Measurements from ENCODE around the gene TMEM62. TPM values are rescaled to one million over a fixed set of nuclear protein-coding genes. Genes with fewer than 3 reads are reported as not detected.

TMEM62 gene
- total RNA-seq, 4 donors from 2014 or later: 43.3 to 87.5 (median 57.0) TPM

GRCh38 chr15:43105778-43106485 lies 27.5 kb upstream of the TMEM62 start, which contains the start of gene UBR1:
TSS of gene UBR1 (minus strand) at chr15:43106038. CDS start at chr15:43106022, 16 bp downstream.
- H3K36me3 ChIP-seq: no peaks in the 10 kb centered on the region
- no peaks in the 10 kb centered on the region for H3K27me3 ChIP-seq
- TF ChIP-seq CTCF (IDR thresholded peaks at IDR 0.05) (no peak), POLR2A (IDR thresholded peaks at IDR 0.05) (peak in 1 of 2 donors; percentile 66)
- peak within 1 kb of the TSS; percentile 82 to 91 (median 84) for H3K27ac ChIP-seq
- H3K4me3 ChIP-seq: peak within 1 kb of the TSS; percentile 66 to 88 (median 76)
- H3K4me1 ChIP-seq: peaks cover 4 to 19% (median 7%) of the 10 kb centered on the region in 4 donors
- H3K9me3 ChIP-seq: no peaks in the 10 kb centered on the region
- peak; percentile 87 to 96 (median 92) for DNase-seq

- no peaks in the 10 kb centered on the region for H3K9me3 ChIP-seq
- peaks cover 4 to 19% (median 7%) of the 10 kb centered on the region in 4 donors for H3K4me1 ChIP-seq
- peak overlapping the region; percentile 66 to 88 (median 76) for H3K4me3 ChIP-seq
- H3K36me3 ChIP-seq: no peaks in the 10 kb centered on the region
- no peaks in the 10 kb centered on the region for H3K27me3 ChIP-seq
- DNase-seq: no peak
- no peak for TF ChIP-seq POLR2A (IDR thresholded peaks at IDR 0.05)
- no peak for TF ChIP-seq CTCF (IDR thresholded peaks at IDR 0.05)
- peak overlapping the region; percentile 82 to 91 (median 84) for H3K27ac ChIP-seq
These were observed 26.9 kb upstream of the TMEM62 start for GRCh38 chr15:43106486-43106829.

- DNase-seq: no peak
- no peaks in the 10 kb centered on the region for H3K36me3 ChIP-seq
- peaks cover 4 to 19% (median 7%) of the 10 kb centered on the region in 4 donors for H3K4me1 ChIP-seq
- H3K27ac ChIP-seq: no peak overlapping the region
- no peaks in the 10 kb centered on the region for H3K9me3 ChIP-seq
- no peak overlapping the region for H3K4me3 ChIP-seq
- TF ChIP-seq POLR2A (IDR thresholded peaks at IDR 0.05) (no peak), CTCF (IDR thresholded peaks at IDR 0.05) (no peak)
- no peaks in the 10 kb centered on the region for H3K27me3 ChIP-seq
These were observed 25.6 kb upstream of the TMEM62 start for GRCh38 chr15:43107751-43108150.

GRCh38 chr15:43111354-43111753 lies 22.0 kb upstream of the TMEM62 start:
- DNase-seq: no peak
- Histone ChIP-seq H3K9me3 (no peaks in the 10 kb centered on the region), H3K4me3 (no peak overlapping the region)

GRCh38 chr15:43118286-43118685 lies 15.1 kb upstream of the TMEM62 start:
- H3K9me3 ChIP-seq: no peaks in the 10 kb centered on the region
- no peaks in the 10 kb centered on the region for H3K27me3 ChIP-seq
- H3K4me1 ChIP-seq: peaks cover 0 to 3% (median 0%) of the 10 kb centered on the region in 4 donors
- no peak for DNase-seq
- H3K4me3 ChIP-seq: no peak overlapping the region
- H3K36me3 ChIP-seq: no peaks in the 10 kb centered on the region
- no peak overlapping the region for H3K27ac ChIP-seq
- TF ChIP-seq CTCF (IDR thresholded peaks at IDR 0.05) (no peak), POLR2A (IDR thresholded peaks at IDR 0.05) (no peak)

More at GRCh38 chr15:43111354-43111753, 22.0 kb upstream of the TMEM62 start:
- TF ChIP-seq POLR2A (IDR thresholded peaks at IDR 0.05): no peak
- no peak for TF ChIP-seq CTCF (IDR thresholded peaks at IDR 0.05)
- Histone ChIP-seq H3K4me1 (peaks cover 0 to 5% (median 0%) of the 10 kb centered on the region in 4 donors), H3K36me3 (no peaks in the 10 kb centered on the region), H3K27ac (no peak overlapping the region), H3K27me3 (no peaks in the 10 kb centered on the region)
